Dedifferentiated amniotic fluid mesenchymal stem cell (primary cell): Measurements from ENCODE around the gene NSUN6.
"Not testable (repeated sequence)": the region's sequence is repeated elsewhere in the genome, so short reads cannot be mapped to it uniquely, and the experiment has no call there.

Experiments used
- DNase-seq: peaks from one replicate; pipeline ENCODE4 v3.0.0-alpha.2; 2016; ENCODE audit errors: extremely low spot score

Gene NSUN6

GRCh38 chr10:18659819-18660535, 8.6 kb upstream of the NSUN6 start:
- DNase-seq: no peak

- peak; percentile 98 for DNase-seq
These were observed 7.9 kb upstream of the NSUN6 start, which contains the start of gene ARL5B for GRCh38 chr10:18659125-18659818. TSS of gene ARL5B (plus strand) at chr10:18659431. CDS start at chr10:18659638, 207 bp downstream.

DNA sequence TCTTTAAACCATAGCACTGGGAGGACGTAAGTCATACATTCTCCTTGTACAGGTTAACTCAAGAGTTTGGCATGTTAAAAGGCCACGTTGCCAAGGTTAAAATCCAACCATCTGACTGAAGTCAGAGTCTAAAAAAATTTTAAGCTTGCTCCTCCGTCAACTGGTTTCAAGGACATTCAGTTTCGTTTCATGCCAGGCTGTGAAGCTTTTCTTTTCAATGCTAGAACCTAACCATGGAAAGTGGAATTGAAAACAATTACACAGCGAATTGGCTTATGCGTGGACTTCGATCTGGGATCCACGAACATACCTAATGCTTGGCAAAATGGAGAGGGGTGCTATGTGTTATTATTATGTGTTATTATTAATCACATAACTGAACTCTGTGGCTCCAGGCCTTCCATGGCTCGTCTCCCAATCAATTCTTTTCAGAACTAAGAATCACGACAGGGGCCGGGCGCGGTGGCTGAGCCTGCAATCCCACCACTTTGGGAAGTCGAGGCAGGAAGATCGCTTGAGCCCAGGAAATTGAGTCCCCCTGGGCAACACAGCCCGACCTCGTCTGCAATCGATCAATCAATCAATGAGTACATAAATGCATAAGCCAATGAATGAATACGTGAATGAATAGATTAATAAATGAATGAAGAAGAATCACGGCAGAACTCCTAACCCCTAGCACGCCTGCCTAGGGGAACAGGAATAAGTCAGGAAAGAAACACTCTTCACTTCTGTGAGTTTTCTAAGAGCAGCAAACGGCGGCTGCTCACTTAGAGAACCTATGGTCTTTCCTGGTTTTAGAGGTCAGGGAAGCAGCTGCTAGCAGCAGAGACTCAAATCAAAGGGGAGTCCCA, 7.1 kb upstream of the NSUN6 start:
- peak; percentile 48 for DNase-seq

GRCh38 chr10:18656724-18657123, 5.3 kb upstream of the NSUN6 start:
- DNase-seq: no peak

DNA sequence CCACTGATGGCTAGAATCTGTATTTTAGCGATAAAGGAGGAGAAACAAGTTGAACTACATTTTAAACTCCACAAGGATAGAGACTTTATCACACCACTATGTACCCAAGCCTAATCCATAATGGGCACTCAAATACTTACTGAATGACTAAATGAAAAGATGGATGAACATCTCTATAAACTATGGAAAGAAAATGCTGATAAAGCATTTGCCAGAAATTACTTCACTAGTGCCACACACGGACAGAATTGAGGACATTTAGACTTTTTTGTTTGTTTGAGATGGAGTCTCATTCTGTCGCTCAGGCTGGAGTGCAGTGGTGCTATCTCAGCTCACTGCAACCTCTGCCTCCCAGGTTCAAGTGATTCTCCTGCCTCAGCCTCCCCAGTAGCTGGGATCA, 1.7 kb upstream of the NSUN6 start:
- no peak for DNase-seq

- DNase-seq: no peak
These were observed 886 bp downstream of the NSUN6 start for GRCh38 chr10:18650404-18650997.

- DNase-seq: no peak
These were observed 1.9 kb downstream of the NSUN6 start for GRCh38 chr10:18649364-18649959.

- no peak for DNase-seq
These were observed 3.4 kb downstream of the NSUN6 start for GRCh38 chr10:18647945-18648344.

DNA sequence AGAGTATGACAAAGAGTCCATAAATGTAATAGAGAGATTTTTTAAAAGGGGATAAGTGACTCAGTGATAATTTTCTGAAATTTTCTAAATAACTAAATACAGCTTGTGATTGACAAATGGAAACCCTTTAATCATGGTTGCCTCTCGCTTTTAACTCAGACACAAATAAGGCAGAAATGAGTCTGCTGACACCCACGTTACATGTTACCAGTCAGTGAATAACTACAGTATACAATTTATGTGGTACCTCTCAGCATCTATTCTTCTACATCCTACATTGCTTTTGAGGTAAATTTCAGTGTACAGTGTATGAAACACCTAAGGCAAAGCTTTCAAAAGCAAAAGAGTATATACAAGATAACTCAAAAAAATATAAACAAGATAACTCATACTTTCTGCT, 4.2 kb downstream of the NSUN6 start:
- no peak for DNase-seq

DNA sequence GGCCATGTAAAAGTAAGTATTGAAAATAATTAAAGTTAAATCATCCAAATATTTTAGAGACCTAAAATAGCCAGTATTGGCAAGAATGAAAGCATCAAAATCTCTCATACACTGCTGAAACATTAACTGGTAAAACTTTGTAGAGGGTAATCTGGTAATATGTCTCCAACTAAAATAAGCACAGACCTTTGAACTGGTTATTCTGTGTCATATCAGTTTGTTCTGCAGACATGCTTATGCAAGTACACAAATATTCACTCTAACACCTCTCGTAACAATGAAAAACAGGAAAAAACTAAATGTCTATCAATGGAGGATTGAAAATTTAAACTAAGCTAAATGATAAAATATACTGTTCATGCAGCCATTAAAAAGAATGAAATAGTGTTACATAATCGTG, 11.7 kb downstream of the NSUN6 start:
- DNase-seq: not testable (repeated sequence)

DNA sequence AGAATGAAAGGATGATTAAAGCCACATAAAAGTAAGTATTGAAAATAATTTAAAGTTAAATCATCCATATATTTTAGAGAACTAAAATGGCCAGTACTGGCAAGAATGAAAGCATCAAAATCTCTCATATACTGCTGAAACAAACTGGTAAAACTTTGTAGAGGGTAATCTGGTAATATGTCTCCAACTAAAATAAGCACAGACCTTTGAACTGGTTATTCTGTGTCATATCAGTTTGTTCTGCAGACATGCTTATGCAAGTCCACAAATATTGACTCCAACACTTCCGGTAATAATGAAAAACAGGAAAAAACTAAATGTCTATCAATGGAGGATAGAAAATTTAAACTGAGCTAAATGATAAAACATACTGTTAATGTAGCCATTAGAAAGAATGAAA, 14.0 kb downstream of the NSUN6 start:
- not testable (repeated sequence) for DNase-seq

- no peak for DNase-seq
These were observed 15.4 kb downstream of the NSUN6 start for GRCh38 chr10:18635995-18636394.

GRCh38 chr10:18632500-18632899, 18.9 kb downstream of the NSUN6 start:
- DNase-seq: not testable (repeated sequence)

DNA sequence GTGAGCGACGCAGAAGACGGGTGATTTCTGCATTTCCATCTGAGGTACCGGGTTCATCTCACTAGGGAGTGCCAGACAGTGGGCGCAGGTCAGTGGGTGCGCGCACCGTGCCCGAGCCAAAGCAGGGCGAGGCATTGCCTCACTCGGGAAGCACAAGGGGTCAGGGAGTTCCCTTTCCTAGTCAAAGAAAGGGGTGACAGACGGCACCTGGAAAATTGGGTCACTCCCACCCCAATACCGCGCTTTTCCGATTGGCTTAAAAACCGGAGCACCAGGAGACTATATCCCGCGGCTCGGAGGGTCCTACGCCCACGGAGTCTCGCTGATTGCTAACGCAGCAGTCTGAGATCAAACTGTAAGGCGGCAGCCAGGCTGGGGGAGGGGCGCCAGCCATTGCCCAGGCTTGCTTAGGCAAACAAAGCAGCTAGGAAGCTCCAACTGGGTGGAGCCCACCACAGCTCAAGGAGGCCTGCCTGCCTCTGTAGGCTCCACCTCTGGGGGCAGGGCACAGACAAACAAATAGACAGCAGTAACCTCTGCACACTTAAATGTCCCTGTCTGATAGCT, 23.9 kb downstream of the NSUN6 start:
- not testable (repeated sequence) for DNase-seq

DNA sequence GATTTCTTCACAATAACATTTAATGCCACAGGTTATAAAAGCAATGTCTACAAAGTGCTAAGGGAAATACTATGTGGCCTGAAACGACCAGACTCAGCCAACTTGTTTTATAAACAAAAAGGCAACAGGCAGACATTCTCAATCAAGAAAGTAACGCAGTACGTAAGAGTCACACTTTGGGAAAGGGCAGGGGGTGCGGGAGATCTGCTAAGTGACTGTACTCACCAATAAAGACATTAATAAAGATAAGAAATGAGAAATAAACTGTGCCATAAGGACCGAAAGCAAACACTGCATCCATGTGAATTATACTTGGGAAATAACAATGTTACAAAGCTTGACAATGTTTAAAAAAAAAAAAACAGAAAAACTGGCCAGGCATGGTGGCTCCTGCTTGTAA, 25.5 kb downstream of the NSUN6 start:
- DNase-seq: no peak

GRCh38 chr10:18623671-18624070, 27.7 kb downstream of the NSUN6 start:
- DNase-seq: peak; percentile 35

DNA sequence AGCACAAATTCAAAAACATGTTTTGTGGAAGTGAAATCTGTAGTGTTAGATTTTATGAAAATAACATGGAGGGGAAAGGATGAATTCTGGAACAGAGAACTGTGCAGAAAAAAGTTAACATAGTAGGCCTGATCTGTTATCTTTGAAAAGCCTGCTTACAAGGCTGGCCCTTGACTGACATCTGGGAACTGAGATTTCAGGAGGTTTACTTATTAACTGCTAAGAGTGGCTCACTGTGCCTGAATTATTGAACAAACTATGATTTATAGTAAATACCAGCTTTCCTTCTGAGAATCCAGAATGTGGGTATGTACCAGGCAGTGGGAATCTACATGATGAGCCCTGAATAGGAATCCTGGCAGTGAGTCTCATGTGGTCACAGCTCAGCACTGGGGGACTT, 30.5 kb downstream of the NSUN6 start:
- no peak for DNase-seq

DNA sequence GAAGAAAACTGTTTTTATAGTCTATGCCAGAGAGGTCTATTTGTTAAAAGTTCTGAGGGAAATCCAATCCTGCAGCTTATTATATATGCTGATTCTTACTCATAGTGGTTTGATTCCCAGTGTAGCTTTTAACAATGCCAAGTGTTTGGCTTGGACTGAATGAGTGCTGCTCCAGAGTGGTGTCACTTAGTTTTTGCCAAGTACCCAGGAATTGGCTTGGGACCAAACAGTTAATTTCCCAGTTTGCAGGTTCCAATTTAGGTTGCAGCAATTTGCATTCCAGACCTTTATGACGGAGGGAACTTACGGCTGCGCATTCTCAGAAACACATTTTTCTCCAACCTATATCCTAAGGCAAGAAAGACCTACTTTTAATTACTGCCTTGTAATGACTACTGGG, 32.4 kb downstream of the NSUN6 start:
- DNase-seq: no peak

- no peak for DNase-seq
These were observed 35.0 kb downstream of the NSUN6 start for GRCh38 chr10:18616337-18616736.

GRCh38 chr10:18615618-18616017, 35.8 kb downstream of the NSUN6 start:
- DNase-seq: no peak

DNA sequence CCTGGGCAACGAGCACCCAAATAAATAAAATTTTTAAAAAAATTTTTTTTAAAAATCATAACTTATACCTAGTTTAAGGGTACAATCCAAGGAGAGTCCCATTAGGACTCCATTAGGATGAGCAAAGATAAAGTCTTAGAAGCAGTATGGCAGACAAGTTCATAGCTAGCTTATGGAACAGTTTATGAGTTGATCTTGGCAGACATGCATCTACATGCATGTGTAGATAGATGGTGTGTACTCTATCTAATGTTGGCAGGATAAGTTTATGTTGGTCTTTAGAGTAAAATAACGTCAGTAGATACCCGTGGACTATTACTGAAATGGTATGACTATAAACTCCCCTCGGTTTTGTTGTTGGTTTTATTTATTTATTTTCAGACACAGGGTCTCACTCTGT, 40.2 kb downstream of the NSUN6 start:
- DNase-seq: no peak
